Sigmoid colon (tissue), 3 donors: Measurements from ENCODE around the gene FZD2.

Experiments
- POLR2A ChIP-seq, 2 donors: fragments of 450-650 bp; IDR thresholded peaks; one replicate each; pipeline ENCODE4 v1.6.1; 2016; ENCODE audit warnings: antibody characterized with exemption in 2 of 2, mild to moderate bottlenecking in 2 of 2, moderate library complexity in 2 of 2
- TF ChIP-seq, protein P1 (sequence below), 4 experiments: fragments of 450-650 bp in 3 of 4; fragments of 200-600 bp in 1 of 4; IDR thresholded peaks; one replicate each; pipeline ENCODE4 v1.5.1; 2016 to 2019; ENCODE audit warnings: antibody characterized with exemption in 4 of 4, mild to moderate bottlenecking in 3 of 4, moderate library complexity in 2 of 4

DNA sequence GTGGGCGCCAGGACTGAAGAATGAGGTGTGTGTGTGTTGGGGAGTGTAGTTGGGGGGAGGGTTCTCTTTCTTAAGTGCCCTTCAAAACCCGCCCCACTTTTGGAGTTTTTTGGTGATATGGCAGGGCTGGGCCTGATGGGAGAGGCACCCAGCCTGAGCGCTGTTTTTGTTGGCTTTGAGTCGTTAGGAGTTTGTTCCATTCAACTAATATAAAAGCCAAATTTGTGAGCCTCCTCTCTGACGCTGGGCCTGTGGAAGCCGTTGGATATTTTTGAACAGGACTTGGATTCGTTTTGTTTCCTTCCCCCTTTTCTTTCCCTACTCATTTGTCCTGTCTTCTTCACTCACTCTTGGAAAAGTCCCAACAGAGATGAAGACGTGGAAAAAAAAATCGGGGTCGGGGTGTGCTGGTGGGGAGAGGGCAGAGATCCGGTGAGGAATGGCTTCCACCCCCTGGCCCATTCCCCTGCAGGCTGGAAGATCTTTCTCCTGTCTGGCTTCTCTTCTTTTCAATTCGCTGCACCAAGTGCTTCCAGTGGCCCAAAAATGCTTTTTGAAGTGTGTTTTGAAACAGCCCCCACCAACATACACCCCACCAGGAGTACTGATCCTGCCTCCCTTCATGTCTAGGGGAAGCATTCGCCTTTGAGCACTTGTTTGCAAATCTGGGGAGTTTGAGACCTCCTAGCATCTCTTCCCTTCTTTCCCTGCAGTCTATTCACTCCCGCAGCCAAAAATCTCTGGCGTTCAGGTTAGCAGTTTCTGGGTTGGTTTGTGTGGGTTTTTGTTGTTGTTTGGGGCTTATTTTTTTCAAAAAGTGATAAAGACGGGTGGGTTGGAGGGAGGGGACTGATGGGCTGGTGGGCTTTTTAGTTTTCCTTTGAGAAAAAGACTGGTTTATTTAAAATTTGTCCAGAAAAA lies 2.6 kb downstream of the FZD2 start:
- TF ChIP-seq, protein P1, sequence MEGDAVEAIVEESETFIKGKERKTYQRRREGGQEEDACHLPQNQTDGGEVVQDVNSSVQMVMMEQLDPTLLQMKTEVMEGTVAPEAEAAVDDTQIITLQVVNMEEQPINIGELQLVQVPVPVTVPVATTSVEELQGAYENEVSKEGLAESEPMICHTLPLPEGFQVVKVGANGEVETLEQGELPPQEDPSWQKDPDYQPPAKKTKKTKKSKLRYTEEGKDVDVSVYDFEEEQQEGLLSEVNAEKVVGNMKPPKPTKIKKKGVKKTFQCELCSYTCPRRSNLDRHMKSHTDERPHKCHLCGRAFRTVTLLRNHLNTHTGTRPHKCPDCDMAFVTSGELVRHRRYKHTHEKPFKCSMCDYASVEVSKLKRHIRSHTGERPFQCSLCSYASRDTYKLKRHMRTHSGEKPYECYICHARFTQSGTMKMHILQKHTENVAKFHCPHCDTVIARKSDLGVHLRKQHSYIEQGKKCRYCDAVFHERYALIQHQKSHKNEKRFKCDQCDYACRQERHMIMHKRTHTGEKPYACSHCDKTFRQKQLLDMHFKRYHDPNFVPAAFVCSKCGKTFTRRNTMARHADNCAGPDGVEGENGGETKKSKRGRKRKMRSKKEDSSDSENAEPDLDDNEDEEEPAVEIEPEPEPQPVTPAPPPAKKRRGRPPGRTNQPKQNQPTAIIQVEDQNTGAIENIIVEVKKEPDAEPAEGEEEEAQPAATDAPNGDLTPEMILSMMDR (IDR thresholded peaks at IDR 0.05): no peak
- no peak for TF ChIP-seq POLR2A (IDR thresholded peaks at IDR 0.05)
